ENCODE results near the gene MRTFA.

GRCh38 chr22:40436505-40437431 is 199.8 kb downstream of the MRTFA start:
- TF ChIP-seq GATA3 (IDR thresholded peaks at IDR 0.05; ENCODE audit: low read depth, low read length) (no peak), GATA2 (IDR thresholded peaks at IDR 0.05; ENCODE audit: low read depth, low read length) (no peak)
